Brain microvascular endothelial cell (primary cell): ENCODE results near the gene ACER2.

Experiments used
- DNase-seq: peaks from one replicate; pipeline ENCODE4 v3.0.0-alpha.2; 2020
- H3K27ac ChIP-seq: fragments of 250-450 bp; sonication (Bioruptor Pico); 2 replicates; pipeline ENCODE4 v1.5.1; 2020; ENCODE audit warnings: mild to moderate bottlenecking, moderate library complexity
- H3K27me3 ChIP-seq: fragments of 250-450 bp; sonication (Bioruptor Pico); replicated peaks from 2 replicates; pipeline ENCODE4 v1.5.1; 2020; ENCODE audit warnings: mild to moderate bottlenecking
- H3K36me3 ChIP-seq: fragments of 250-450 bp; sonication (Bioruptor Pico); replicated peaks from 2 replicates; pipeline ENCODE4 v1.5.1; 2020; ENCODE audit warnings: mild to moderate bottlenecking
- H3K4me3 ChIP-seq: 2 replicates; pipeline ENCODE4 v1.5.1; 2011; ENCODE audit warnings: low read depth, mild to moderate bottlenecking, control low read depth, low read length, moderate library complexity
- CTCF ChIP-seq: IDR thresholded peaks from 2 replicates; pipeline ENCODE4 v1.5.1; 2011; ENCODE audit warnings: low read depth, mild to moderate bottlenecking, moderate library complexity, low read length, control low read depth, inconsistent platforms; ENCODE audit errors: missing control alignments
- in situ Hi-C: cut with HindIII; loops from 2 replicates; pipeline ENCODE4 v1.10.0; 2017; ENCODE audit warnings: low sequenced_read_pairs, low pct_ligation_motif_present

ACER2 gene

GRCh38 chr9:19408693-19409400 lies at the start of gene ACER2:
Gene ACER2 (plus strand): TSS chr9:19409009. CDS start chr9:19409085, 76 bp downstream.
- DNase-seq: peak; percentile 69
- Histone ChIP-seq H3K27ac (no peak within 1 kb of the TSS), H3K36me3 (no peaks in the 10 kb centered on the region), H3K4me3 (peak within 1 kb of the TSS; percentile 79), H3K27me3 (no peaks in the 10 kb centered on the region)
- TF ChIP-seq CTCF: peak; percentile 29
- in situ Hi-C loops: no loop called here

GRCh38 chr9:19369107-19369506 lies 39.7 kb upstream of the ACER2 start:
- no peaks in the 10 kb centered on the region for H3K27me3 ChIP-seq
- no peak for TF ChIP-seq CTCF
- no peak overlapping the region for H3K27ac ChIP-seq
- no peak overlapping the region for H3K4me3 ChIP-seq
- in situ Hi-C loops: no loop called here
- DNase-seq: no peak
- peaks cover 16% of the 10 kb centered on the region for H3K36me3 ChIP-seq

- H3K36me3 ChIP-seq: peaks cover 43% of the 10 kb centered on the region
- in situ Hi-C loops: no loop called here
- H3K27ac ChIP-seq: no peak overlapping the region
- TF ChIP-seq CTCF: peak; percentile 34
- H3K4me3 ChIP-seq: no peak overlapping the region
- no peaks in the 10 kb centered on the region for H3K27me3 ChIP-seq
- no peak for DNase-seq
Observed at GRCh38 chr9:19371942-19372341, 36.9 kb upstream of the ACER2 start.

GRCh38 chr9:19372567-19372966 lies 36.2 kb upstream of the ACER2 start:
- H3K27ac ChIP-seq: no peak overlapping the region
- H3K4me3 ChIP-seq: no peak overlapping the region
- TF ChIP-seq CTCF: no peak
- in situ Hi-C loops: no loop called here
- DNase-seq: no peak
- peaks cover 49% of the 10 kb centered on the region for H3K36me3 ChIP-seq
- no peaks in the 10 kb centered on the region for H3K27me3 ChIP-seq

- no peak for TF ChIP-seq CTCF
- peaks cover 58% of the 10 kb centered on the region for H3K36me3 ChIP-seq
- H3K27me3 ChIP-seq: no peaks in the 10 kb centered on the region
- in situ Hi-C loops: no loop called here
- H3K27ac ChIP-seq: no peak overlapping the region
- DNase-seq: no peak
- no peak overlapping the region for H3K4me3 ChIP-seq
Observed at GRCh38 chr9:19373527-19373926, 35.3 kb upstream of the ACER2 start.

- H3K27me3 ChIP-seq: no peaks in the 10 kb centered on the region
- peaks cover 65% of the 10 kb centered on the region for H3K36me3 ChIP-seq
- no peak for DNase-seq
- in situ Hi-C loops: no loop called here
- no peak for TF ChIP-seq CTCF
- peak overlapping the region; percentile 13 for H3K27ac ChIP-seq
- no peak overlapping the region for H3K4me3 ChIP-seq
Observed at GRCh38 chr9:19375538-19375937, 33.3 kb upstream of the ACER2 start.
